Measurements from ENCODE around the gene CDK19.
"Not testable (repeated sequence)": the region's sequence is repeated elsewhere in the genome, so short reads cannot be mapped to it uniquely, and the experiment has no call there.

CDK19 gene

DNA sequence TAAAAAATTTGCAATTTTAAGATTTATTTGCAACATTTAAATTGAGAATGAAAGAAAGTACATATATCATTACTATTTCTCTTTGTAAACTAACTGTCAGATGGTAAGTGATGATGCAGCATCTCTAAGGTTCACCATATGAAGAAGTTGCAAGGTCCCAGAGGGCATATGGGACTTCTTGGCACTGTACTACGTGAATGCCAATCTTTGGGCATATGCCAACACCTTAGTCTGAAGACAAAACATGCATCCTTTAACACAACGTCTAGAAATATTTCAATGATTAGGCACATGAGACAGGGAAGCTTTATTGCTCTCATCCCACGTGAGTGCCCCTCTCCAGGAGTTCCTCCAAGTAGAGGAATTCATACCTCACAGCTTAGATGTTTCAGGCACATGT is 66.8 kb downstream of the CDK19 start:
- TF ChIP-seq CTCF (IDR thresholded peaks at IDR 0.05; ENCODE audit: control insufficient read depth, insufficient read depth, low read depth, low read length, missing control alignments): no peak
- no peak overlapping the region for H3K4me3 ChIP-seq (ENCODE audit: control insufficient read depth, low read depth, low read length)
- no peak for DNase-seq (ENCODE audit: low read depth)

DNA sequence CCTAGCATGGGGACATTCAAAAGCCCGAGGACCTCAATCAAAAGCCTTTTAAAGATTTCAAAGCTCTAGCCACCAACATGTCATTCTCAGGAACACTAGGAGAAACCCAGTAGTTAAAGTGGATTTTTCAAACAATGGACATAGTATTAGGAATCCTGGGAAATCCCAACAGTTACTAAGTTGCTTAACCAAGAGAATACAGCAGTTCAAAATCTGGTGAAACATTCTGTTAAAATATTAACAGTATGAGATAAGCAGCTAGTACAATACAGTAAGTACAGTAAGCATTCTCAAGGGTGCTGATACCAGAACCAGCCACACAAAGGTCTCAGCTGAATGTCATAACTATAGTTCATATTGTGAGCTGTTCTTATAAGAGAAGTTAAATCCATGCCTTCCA is 68.6 kb downstream of the CDK19 start:
- no peak overlapping the region for H3K4me3 ChIP-seq (ENCODE audit: control insufficient read depth, low read depth, low read length)
- no peak for DNase-seq (ENCODE audit: low read depth)
- no peak for TF ChIP-seq CTCF (IDR thresholded peaks at IDR 0.05; ENCODE audit: control insufficient read depth, insufficient read depth, low read depth, low read length, missing control alignments)

DNA sequence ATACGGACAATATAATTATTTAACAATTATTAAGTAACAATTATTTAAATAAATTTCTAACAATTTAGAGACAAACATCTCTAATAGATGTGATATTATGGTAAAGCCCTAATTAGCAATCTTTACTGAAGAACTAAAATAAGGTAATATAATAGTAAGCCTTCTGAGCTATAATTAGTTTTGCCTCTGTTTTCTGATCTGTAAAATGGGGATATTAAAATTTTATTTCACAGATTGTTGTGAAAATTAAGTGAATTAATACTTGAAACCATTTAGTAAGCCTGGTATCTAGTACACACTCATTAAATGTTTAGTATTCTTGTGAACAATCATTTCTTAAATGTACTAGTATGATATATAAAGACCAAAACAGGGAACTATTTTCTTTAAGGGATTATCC is 70.3 kb downstream of the CDK19 start:
- H3K4me3 ChIP-seq (ENCODE audit: control insufficient read depth, low read depth, low read length): no peak overlapping the region
- no peak for DNase-seq (ENCODE audit: low read depth)
- TF ChIP-seq CTCF (IDR thresholded peaks at IDR 0.05; ENCODE audit: control insufficient read depth, insufficient read depth, low read depth, low read length, missing control alignments): no peak

- not testable (repeated sequence) for H3K4me3 ChIP-seq (ENCODE audit: control insufficient read depth, low read depth, low read length); DNase-seq (ENCODE audit: low read depth)
Measured at GRCh38 chr6:110742552-110742951, 72.7 kb downstream of the CDK19 start.

DNA sequence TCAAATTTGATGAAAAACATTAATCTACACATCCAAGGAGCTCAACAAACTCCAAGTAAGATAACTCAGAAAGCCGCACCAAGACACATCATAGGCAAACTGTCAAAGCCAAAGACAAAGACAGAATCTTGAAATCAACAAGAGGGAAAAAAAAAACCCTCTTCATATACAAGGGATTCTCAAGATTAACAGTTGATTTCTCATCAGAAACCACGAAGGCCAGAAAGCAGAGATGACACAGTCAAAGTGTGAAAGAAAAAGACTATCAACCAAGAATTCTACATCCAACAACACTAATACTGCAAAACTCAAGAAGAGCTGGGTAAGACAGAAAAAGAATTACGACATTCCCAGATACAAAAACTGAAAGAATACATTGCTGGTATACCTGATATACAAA is 73.8 kb downstream of the CDK19 start:
- DNase-seq (ENCODE audit: low read depth): no peak
- H3K4me3 ChIP-seq (ENCODE audit: control insufficient read depth, low read depth, low read length): no peak overlapping the region
- no peak for TF ChIP-seq CTCF (IDR thresholded peaks at IDR 0.05; ENCODE audit: control insufficient read depth, insufficient read depth, low read depth, low read length, missing control alignments)

- no peak for TF ChIP-seq CTCF (IDR thresholded peaks at IDR 0.05; ENCODE audit: control insufficient read depth, insufficient read depth, low read depth, low read length, missing control alignments)
- H3K4me3 ChIP-seq (ENCODE audit: control insufficient read depth, low read depth, low read length): no peak overlapping the region
- DNase-seq (ENCODE audit: low read depth): no peak
Measured at GRCh38 chr6:110738899-110739365, 76.3 kb downstream of the CDK19 start.

- no peak for DNase-seq (ENCODE audit: low read depth)
- no peak overlapping the region for H3K4me3 ChIP-seq (ENCODE audit: control insufficient read depth, low read depth, low read length)
- no peak for TF ChIP-seq CTCF (IDR thresholded peaks at IDR 0.05; ENCODE audit: control insufficient read depth, insufficient read depth, low read depth, low read length, missing control alignments)
Measured at GRCh38 chr6:110735666-110736065, 79.6 kb downstream of the CDK19 start.
